SK-N-SH (cell line): ENCODE results near the gene RASL10B. TPM values are rescaled to one million over a fixed set of nuclear protein-coding genes. Genes with fewer than 3 reads are reported as not detected.

Experiments used
- CTCF ChIA-PET: fragments of 300-600, 350-600 bp; formaldehyde crosslinking; extraction: SDS; loops from one replicate; lab custom pipeline; 2021; lab: Yijun Ruan, JAX
- POLR2A ChIA-PET: fragments of 350-600 bp; sonication (Branson Sonifier 250); formaldehyde crosslinking; extraction: SDS; loops from one replicate; lab custom pipeline; 2020; ENCODE audit warnings: antibody characterized with exemption, inconsistent platforms; lab: Yijun Ruan, JAX
- DNase-seq: peaks from one replicate; pipeline ENCODE4 v3.0.0; 2012
- H2AFZ ChIP-seq: fragments of 200-600 bp; sonication (generic); 2 replicates; pipeline ENCODE4 v1.8.1; 2016; ENCODE audit warnings: antibody characterized with exemption, mild to moderate bottlenecking, low read depth
- H3F3A ChIP-seq: fragments of 200-600 bp; sonication (generic); replicated peaks from 2 replicates; pipeline ENCODE3; 2016; ENCODE audit warnings: antibody characterized with exemption, mild to moderate bottlenecking; ENCODE audit not compliant: insufficient read depth
- H3K27ac ChIP-seq, 2 experiments: fragments of 200-500 bp in 1 of 2; fragments of 200-600 bp in 1 of 2; sonication (Bioruptor generic) in 1 of 2; sonication (generic), shearing (Covaris generic) in 1 of 2; 2 replicates each; pipeline versions ENCODE4 v1.5.1 to v1.6.1; 2014 to 2016; ENCODE audit warnings: low read depth in 2 of 2, inconsistent platforms in 1 of 2, low read length in 1 of 2, mild to moderate bottlenecking in 1 of 2, mixed read lengths in 1 of 2
- H3K27me3 ChIP-seq: fragments of 200-600 bp; sonication (generic), shearing (Covaris generic); 2 replicates; pipeline ENCODE4 v1.6.1; 2016; ENCODE audit warnings: mixed run types; ENCODE audit not compliant: insufficient read depth
- H3K36me3 ChIP-seq, 2 experiments: fragments of 200-500 bp in 1 of 2; fragments of 200-600 bp in 1 of 2; sonication (Bioruptor generic) in 1 of 2; sonication (generic) in 1 of 2; replicated peaks in 1 of 2; 2 replicates each; pipeline versions ENCODE3 to v1.5.1; 2014 to 2016; ENCODE audit warnings: low read length in 1 of 2, mild to moderate bottlenecking in 1 of 2; ENCODE audit not compliant: insufficient read depth in 2 of 2, control insufficient read depth in 1 of 2
- H3K4me1 ChIP-seq, 2 experiments: fragments of 200-500 bp in 1 of 2; fragments of 200-600 bp in 1 of 2; sonication (Bioruptor generic) in 1 of 2; sonication (generic), shearing (Covaris generic) in 1 of 2; 2 replicates each; pipeline versions ENCODE4 v1.5.1 to v1.6.1; 2014 to 2016; ENCODE audit warnings: low read depth in 1 of 2, low read length in 1 of 2, mixed run types in 1 of 2; ENCODE audit not compliant: insufficient read depth in 2 of 2, control insufficient read depth in 1 of 2
- H3K4me2 ChIP-seq: fragments of 200-600 bp; sonication (generic), shearing (Covaris generic); 2 replicates; pipeline ENCODE4 v1.6.1; 2017; ENCODE audit warnings: mixed run types
- H3K4me3 ChIP-seq, 2 experiments: fragments of 200-500 bp in 1 of 2; fragments of 200-600 bp in 1 of 2; sonication (Bioruptor generic) in 1 of 2; sonication (generic), shearing (Covaris generic) in 1 of 2; 2 replicates each; pipeline versions ENCODE4 v1.5.1 to v1.8.1; 2014 to 2016; ENCODE audit warnings: low read depth in 2 of 2, inconsistent platforms in 1 of 2, low read length in 1 of 2, mild to moderate bottlenecking in 1 of 2, mixed read lengths in 1 of 2, moderate library complexity in 1 of 2
- H3K79me2 ChIP-seq: fragments of 200-600 bp; sonication (generic); 2 replicates; pipeline ENCODE4 v1.8.1; 2017; ENCODE audit warnings: mild to moderate bottlenecking; ENCODE audit not compliant: insufficient read depth
- H3K9ac ChIP-seq: fragments of 200-600 bp; sonication (generic); 2 replicates; pipeline ENCODE4 v1.6.1; 2017; ENCODE audit warnings: mixed run types
- H3K9me2 ChIP-seq: fragments of 200-600 bp; sonication (generic); 2 replicates; pipeline ENCODE4 v1.6.1; 2017; ENCODE audit warnings: mixed run types
- H3K9me3 ChIP-seq: fragments of 200-600 bp; sonication (generic); 2 replicates; pipeline ENCODE4 v1.6.1; 2017; ENCODE audit warnings: mixed run types, mild to moderate bottlenecking, moderate library complexity
- H4K20me1 ChIP-seq: fragments of 200-600 bp; sonication (generic); 2 replicates; pipeline ENCODE4 v1.6.1; 2017; ENCODE audit warnings: mild to moderate bottlenecking, mixed run types; ENCODE audit not compliant: insufficient read depth
- CHD2 ChIP-seq: fragments of 150-350 bp; IDR thresholded peaks from 2 replicates; pipeline ENCODE4 v1.6.1; 2018; ENCODE audit warnings: low read length; ENCODE audit not compliant: partially characterized antibody
- EP300 ChIP-seq, 2 experiments: IDR thresholded peaks; 2 replicates each; pipeline versions ENCODE4 v1.4.0 to v1.6.1; 2012; ENCODE audit warnings: borderline replicate concordance in 1 of 2, low read depth in 1 of 2, low read length in 1 of 2
- EZH2phosphoT487 ChIP-seq: fragments of 200-600 bp; sonication (generic); IDR thresholded peaks from 2 replicates; pipeline ENCODE4 v1.6.1; 2017; ENCODE audit warnings: low read depth, mixed run types, mild to moderate bottlenecking, antibody characterized with exemption, moderate library complexity, borderline replicate concordance
- FOXM1 ChIP-seq: IDR thresholded peaks from 2 replicates; pipeline ENCODE4 v1.4.0; 2012; ENCODE audit warnings: low read depth, mild to moderate bottlenecking
- GABPA ChIP-seq: IDR thresholded peaks from 2 replicates; pipeline ENCODE4 v1.4.0; 2012; ENCODE audit warnings: low read depth, mild to moderate bottlenecking
- GATA2 ChIP-seq: sonication (generic); formaldehyde crosslinking; IDR thresholded peaks from 2 replicates; pipeline ENCODE4 v1.5.0; 2020; ENCODE audit warnings: mild to moderate bottlenecking, missing genetic modification reagents
- JUND ChIP-seq: IDR thresholded peaks from 2 replicates; pipeline ENCODE4 v1.4.0; 2012
- MEF2A ChIP-seq: IDR thresholded peaks from 2 replicates; pipeline ENCODE4 v1.4.0; 2012; ENCODE audit warnings: low read depth, borderline replicate concordance
- NRF1 ChIP-seq: IDR thresholded peaks from 2 replicates; pipeline ENCODE4 v1.6.1; 2012; ENCODE audit warnings: low read depth, mild to moderate bottlenecking, low read length
- POLR2AphosphoS5 ChIP-seq: IDR thresholded peaks from 2 replicates; pipeline ENCODE4 v1.6.1; 2012; ENCODE audit warnings: low read depth, low read length
- RAD21 ChIP-seq: IDR thresholded peaks from 2 replicates; pipeline ENCODE4 v1.6.1; 2012; ENCODE audit warnings: mild to moderate bottlenecking, low read length
- RCOR1 ChIP-seq: fragments of 150-350 bp; IDR thresholded peaks from 2 replicates; pipeline ENCODE4 v1.6.1; 2017; ENCODE audit warnings: antibody characterized with exemption, low read length
- REST ChIP-seq: IDR thresholded peaks from 2 replicates; pipeline ENCODE4 v1.6.1; 2012; ENCODE audit warnings: mild to moderate bottlenecking, low read depth, low read length, moderate library complexity
- SIN3A ChIP-seq: IDR thresholded peaks from 2 replicates; pipeline ENCODE4 v1.6.1; 2012; ENCODE audit warnings: low read depth, mild to moderate bottlenecking, low read length, moderate library complexity, borderline replicate concordance
- TAF1 ChIP-seq: IDR thresholded peaks from 2 replicates; pipeline ENCODE4 v1.6.1; 2012; ENCODE audit warnings: low read depth, mild to moderate bottlenecking, low read length, moderate library complexity, borderline replicate concordance
- TCF12 ChIP-seq: IDR thresholded peaks from 2 replicates; pipeline ENCODE4 v1.4.0; 2012
- TEAD4 ChIP-seq: IDR thresholded peaks from 2 replicates; pipeline ENCODE4 v1.4.0; 2012; ENCODE audit warnings: mild to moderate bottlenecking, borderline replicate concordance; ENCODE audit not compliant: insufficient read depth
- USF1 ChIP-seq: IDR thresholded peaks from 2 replicates; pipeline ENCODE4 v1.4.0; 2012; ENCODE audit warnings: low read depth, borderline replicate concordance
- YY1 ChIP-seq: IDR thresholded peaks from 2 replicates; pipeline ENCODE4 v1.4.0; 2012; ENCODE audit warnings: low read depth, mild to moderate bottlenecking
- ZBTB33 ChIP-seq: IDR thresholded peaks from 2 replicates; pipeline ENCODE4 v1.4.0; 2012; ENCODE audit warnings: low read depth, borderline replicate concordance
- WGBS: methylation state at CpG from one replicate; pipeline ENCODE4 v1.1.6; 2017; ENCODE audit warnings: low lambda C conversion rate; 5-methylcytosine and 5-hydroxymethylcytosine counted together
- polyA plus RNA-seq, 3 experiments: library from polyadenylated mRNA; depleted of rRNA; stranded (reverse); fragments of >200 nt; gene quantifications; 2 replicates each; pipeline ENCODE4 v1.2.3, GENCODE V29; 2012

RASL10B gene
- polyA plus RNA-seq, 1 of the 3 experiments (the other 2 are of a cell fraction), result 4.2 TPM

GRCh38 chr17:35768797-35769196, 37.4 kb downstream of the RASL10B start:
- no peak overlapping the region for H3K4me2 ChIP-seq
- H3K27me3 ChIP-seq, result no peaks in the 10 kb centered on the region
- no peaks in the 10 kb centered on the region for H3K79me2 ChIP-seq
- H3K9me2 ChIP-seq, result no peaks in the 10 kb centered on the region
- no peak overlapping the region for H3K4me3 ChIP-seq
- H4K20me1 ChIP-seq, result no peaks in the 10 kb centered on the region
- no peaks in the 10 kb centered on the region for H3F3A ChIP-seq
- TF ChIP-seq ZBTB33 (no peak), POLR2AphosphoS5 (no peak), FOXM1 (no peak), EP300 (IDR thresholded peaks at IDR 0.05; ENCODE audit: borderline replicate concordance in 1 of 2, low read depth in 1 of 2, low read length in 1 of 2) (no peak), TCF12 (no peak), USF1 (no peak), GATA2 (CRISPR knock-in tag) (no peak), RAD21 (no peak), TEAD4 (no peak), TAF1 (no peak), SIN3A (no peak), GABPA (no peak), REST (no peak), EZH2phosphoT487 (no peak), RCOR1 (no peak), JUND (no peak), YY1 (no peak), CHD2 (no peak), NRF1 (no peak), MEF2A (no peak)
- DNase-seq, result no peak
- H3K27ac ChIP-seq, result no peak overlapping the region
- H3K4me1 ChIP-seq, result peaks cover 0 to 21% of the 10 kb centered on the region in 2 experiments; a peak in 1 of 4 replicates
- no peaks in the 10 kb centered on the region for H3K9me3 ChIP-seq
- ChIA-PET CTCF (interaction anchor here (0.7 to 31.2 kb wide), 3 partner anchors 11 to 39 kb away, joined by 3 to 809 read pairs (median 13); partner anchors contain the start of gene TAF15), POLR2A (interaction anchor here (1.6 kb wide), 1 partner anchor 40 kb away, joined by 7 read pairs; the partner anchor contains the start of gene TAF15)
- H3K36me3 ChIP-seq, result no peaks in the 10 kb centered on the region
- no peak overlapping the region for H2AFZ ChIP-seq
- WGBS, result 89% methylated on average over 2 of the region's 2 CpGs
- H3K9ac ChIP-seq, result no peak overlapping the region
